ENCODE results near the gene KCNH1.

Gene KCNH1, protein sequence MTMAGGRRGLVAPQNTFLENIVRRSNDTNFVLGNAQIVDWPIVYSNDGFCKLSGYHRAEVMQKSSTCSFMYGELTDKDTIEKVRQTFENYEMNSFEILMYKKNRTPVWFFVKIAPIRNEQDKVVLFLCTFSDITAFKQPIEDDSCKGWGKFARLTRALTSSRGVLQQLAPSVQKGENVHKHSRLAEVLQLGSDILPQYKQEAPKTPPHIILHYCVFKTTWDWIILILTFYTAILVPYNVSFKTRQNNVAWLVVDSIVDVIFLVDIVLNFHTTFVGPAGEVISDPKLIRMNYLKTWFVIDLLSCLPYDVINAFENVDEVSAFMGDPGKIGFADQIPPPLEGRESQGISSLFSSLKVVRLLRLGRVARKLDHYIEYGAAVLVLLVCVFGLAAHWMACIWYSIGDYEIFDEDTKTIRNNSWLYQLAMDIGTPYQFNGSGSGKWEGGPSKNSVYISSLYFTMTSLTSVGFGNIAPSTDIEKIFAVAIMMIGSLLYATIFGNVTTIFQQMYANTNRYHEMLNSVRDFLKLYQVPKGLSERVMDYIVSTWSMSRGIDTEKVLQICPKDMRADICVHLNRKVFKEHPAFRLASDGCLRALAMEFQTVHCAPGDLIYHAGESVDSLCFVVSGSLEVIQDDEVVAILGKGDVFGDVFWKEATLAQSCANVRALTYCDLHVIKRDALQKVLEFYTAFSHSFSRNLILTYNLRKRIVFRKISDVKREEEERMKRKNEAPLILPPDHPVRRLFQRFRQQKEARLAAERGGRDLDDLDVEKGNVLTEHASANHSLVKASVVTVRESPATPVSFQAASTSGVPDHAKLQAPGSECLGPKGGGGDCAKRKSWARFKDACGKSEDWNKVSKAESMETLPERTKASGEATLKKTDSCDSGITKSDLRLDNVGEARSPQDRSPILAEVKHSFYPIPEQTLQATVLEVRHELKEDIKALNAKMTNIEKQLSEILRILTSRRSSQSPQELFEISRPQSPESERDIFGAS

DNA sequence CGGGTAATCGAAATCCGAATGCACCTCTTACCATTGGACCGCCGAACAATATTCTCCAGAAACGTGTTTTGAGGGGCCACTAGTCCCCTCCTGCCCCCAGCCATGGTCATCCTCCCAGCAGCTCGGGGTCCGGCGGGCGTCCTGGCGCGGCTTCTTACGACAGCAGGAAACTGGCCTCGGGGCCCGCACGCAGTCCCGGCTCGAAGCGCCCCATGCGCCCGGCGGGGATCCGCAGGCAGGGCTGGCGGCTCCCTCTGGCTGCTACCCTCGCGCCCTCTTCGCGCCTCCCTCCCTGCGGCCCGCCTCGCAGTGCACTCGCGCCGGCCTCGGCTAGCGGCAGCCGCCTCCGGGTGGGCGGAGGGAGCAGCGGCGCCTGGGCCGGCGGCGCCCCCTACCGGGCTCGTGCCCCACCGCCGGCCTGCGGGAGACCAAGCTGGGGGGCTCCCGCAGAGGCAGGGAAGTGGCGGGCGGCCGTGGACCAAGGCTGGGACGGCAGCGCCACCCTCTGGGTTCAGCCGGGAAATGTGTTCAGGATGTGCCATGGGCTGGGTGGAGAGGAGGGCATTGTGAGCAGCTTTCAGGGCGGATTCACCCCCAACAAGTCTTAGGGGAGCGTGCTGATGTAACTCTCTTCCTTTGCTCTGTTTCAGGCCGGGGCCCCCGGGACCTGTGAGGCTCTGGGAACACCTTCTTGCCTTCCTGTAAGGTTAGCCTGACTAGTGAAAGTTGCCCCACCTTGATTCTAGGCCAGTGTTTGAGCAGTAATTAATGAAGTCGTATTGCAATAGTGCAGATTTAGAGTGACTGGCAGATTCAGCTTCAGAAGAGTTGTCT, at the start of gene KCNH1:
Gene KCNH1 (minus strand): TSS at position 313 of the 834 bp plus-strand sequence. CDS start 203 bp downstream, at position 110.
- TF ChIP-seq, protein P1, sequence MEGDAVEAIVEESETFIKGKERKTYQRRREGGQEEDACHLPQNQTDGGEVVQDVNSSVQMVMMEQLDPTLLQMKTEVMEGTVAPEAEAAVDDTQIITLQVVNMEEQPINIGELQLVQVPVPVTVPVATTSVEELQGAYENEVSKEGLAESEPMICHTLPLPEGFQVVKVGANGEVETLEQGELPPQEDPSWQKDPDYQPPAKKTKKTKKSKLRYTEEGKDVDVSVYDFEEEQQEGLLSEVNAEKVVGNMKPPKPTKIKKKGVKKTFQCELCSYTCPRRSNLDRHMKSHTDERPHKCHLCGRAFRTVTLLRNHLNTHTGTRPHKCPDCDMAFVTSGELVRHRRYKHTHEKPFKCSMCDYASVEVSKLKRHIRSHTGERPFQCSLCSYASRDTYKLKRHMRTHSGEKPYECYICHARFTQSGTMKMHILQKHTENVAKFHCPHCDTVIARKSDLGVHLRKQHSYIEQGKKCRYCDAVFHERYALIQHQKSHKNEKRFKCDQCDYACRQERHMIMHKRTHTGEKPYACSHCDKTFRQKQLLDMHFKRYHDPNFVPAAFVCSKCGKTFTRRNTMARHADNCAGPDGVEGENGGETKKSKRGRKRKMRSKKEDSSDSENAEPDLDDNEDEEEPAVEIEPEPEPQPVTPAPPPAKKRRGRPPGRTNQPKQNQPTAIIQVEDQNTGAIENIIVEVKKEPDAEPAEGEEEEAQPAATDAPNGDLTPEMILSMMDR (conservative IDR thresholded peaks at IDR 0.05) = peak; percentile 97
- no peak for TF ChIP-seq ZFX (IDR thresholded peaks at IDR 0.05)
- no peak within 1 kb of the TSS for H3K27ac ChIP-seq

DNA sequence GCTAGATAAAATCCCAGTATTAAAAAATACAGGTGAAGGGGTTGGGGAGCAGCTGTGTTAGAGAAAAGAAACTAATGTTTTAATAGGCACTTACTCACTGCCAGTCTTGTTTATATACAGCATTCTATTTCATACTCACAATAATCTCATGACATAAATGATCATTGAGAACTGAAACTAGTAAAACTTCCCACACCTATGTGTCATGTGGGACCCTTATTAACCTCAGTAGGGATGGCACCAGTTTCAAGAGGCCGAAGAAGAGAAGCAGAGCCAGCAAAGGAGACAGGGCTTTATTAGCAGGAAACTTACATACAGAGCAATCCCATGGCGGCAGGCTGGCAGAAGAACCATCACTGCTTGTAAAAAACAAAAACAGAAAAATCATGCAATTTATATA, 48.8 kb upstream of the KCNH1 start:
- no peak for TF ChIP-seq ZFX (IDR thresholded peaks at IDR 0.05)
- TF ChIP-seq, protein P1 (conservative IDR thresholded peaks at IDR 0.05) = no peak
- no peak overlapping the region; the same call in 1 of the 2 replicates for H3K27ac ChIP-seq

DNA sequence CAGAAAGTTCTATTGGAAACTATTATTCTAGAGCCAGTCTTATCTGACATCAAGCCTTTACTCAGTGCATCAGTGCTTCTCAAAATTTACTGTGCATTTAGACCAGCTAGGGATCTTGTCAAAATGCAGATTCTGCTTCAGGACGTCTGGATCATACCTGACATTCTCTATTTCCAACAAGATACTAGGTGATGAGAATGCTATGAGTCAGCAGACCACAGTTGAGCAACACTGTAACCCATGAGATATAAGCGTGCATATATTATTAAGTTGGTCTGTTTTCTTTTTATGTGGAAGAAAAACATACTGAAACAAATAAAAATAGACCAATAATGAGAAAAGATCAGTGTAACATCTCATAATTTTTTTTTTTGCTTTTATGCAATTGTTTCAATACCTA, 40.4 kb upstream of the KCNH1 start:
- no peak overlapping the region for H3K27ac ChIP-seq
- TF ChIP-seq, protein P1 (conservative IDR thresholded peaks at IDR 0.05) = no peak
- TF ChIP-seq ZFX (IDR thresholded peaks at IDR 0.05) = no peak

DNA sequence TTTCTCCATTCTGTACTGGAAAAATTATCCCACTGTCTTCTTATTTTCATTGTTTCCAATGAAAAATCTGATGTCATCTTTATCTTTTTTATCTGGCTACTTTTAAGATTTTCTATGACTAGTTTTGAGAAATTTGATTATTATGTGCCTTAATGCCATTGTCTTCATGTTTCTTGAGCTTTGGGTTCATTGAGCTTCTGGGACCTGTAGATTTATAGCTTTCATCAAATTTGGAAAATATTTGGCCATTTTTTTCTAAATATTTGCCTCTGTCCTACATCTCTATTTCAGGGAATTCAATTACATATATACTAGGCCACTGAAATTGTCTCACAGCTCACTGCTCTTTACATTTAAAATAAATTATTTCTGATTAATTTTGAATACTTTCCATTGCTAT, 38.7 kb upstream of the KCNH1 start:
- no peak overlapping the region for H3K27ac ChIP-seq
- no peak for TF ChIP-seq ZFX (IDR thresholded peaks at IDR 0.05)
- TF ChIP-seq, protein P1 (conservative IDR thresholded peaks at IDR 0.05) = no peak

DNA sequence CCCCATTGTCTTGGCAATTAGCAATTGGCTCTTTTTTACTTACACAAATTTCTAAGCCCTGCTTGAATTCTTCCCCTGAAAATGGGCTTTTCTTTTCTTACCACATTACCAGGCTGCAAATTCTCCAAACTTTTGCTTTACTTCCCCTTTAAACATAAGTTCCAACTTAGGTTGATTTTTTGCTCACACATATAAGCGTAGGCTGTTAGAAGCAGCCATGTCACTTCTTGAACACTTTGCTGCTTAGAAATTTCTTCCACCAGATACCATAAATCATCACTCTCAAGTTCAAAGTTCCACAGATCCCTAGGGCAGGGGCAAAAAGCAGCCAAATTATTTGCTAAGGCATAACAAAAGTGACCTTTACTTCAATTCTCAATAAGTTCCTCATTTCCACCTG, 35.4 kb upstream of the KCNH1 start:
- no peak for TF ChIP-seq ZFX (IDR thresholded peaks at IDR 0.05)
- TF ChIP-seq, protein P1 (conservative IDR thresholded peaks at IDR 0.05) = no peak
- H3K27ac ChIP-seq = no peak overlapping the region

DNA sequence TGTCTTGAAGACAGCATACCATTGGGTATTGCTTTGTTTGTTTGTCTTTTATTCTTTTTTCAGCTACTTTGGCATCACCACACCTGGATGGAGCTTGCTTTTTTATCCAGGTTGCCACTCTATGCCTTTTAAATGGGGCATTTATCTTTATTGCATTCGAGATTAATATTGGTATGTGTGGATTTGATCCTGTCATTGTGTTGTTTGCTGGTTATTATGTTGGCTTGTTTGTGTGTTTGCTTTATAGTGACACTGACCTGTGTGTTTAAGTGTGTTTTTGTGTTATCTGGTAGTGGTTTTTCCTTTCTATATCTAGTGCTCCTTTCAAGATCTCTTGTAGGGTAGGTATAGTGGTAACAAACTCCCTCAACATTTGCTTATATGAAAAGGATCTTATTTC, 24.9 kb upstream of the KCNH1 start:
- H3K27ac ChIP-seq = no peak overlapping the region
- TF ChIP-seq, protein P1 (conservative IDR thresholded peaks at IDR 0.05) = no peak
- TF ChIP-seq ZFX (IDR thresholded peaks at IDR 0.05) = no peak
